Loucy (cell line): ENCODE data around the gene CTSS.

Source experiments
- EZH2phosphoT487 ChIP-seq: fragments of 200-600 bp; IDR thresholded peaks from 2 replicates; pipeline ENCODE4 v1.6.1; 2018; ENCODE audit warnings: antibody characterized with exemption, mild to moderate bottlenecking, moderate library complexity, borderline replicate concordance
- TF ChIP-seq, protein P1 (sequence below): fragments of 200-600 bp; sonication (generic); conservative IDR thresholded peaks from 2 replicates; pipeline ENCODE4 v1.5.1; 2014; ENCODE audit warnings: mild to moderate bottlenecking, antibody characterized with exemption, low read length

DNA sequence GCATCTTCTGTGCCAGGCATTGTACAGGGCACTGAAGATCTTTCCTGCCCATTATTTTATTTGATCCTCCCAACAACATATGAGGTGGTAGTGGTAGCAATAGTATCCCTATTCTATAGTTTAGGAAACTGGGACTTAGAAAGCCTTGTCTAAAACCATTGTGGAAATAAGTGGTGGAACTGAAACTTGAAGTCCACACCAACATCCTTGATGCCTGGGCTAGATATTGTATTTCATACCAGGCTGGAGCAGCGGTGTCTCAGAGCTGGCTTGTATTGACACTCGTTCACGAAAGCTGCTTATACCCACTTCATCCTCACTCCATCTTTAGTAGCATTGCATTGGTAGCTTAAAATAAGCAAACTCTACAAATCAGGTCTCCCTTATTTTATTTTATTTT lies 9.7 kb upstream of the CTSS start:
- TF ChIP-seq, protein P1, sequence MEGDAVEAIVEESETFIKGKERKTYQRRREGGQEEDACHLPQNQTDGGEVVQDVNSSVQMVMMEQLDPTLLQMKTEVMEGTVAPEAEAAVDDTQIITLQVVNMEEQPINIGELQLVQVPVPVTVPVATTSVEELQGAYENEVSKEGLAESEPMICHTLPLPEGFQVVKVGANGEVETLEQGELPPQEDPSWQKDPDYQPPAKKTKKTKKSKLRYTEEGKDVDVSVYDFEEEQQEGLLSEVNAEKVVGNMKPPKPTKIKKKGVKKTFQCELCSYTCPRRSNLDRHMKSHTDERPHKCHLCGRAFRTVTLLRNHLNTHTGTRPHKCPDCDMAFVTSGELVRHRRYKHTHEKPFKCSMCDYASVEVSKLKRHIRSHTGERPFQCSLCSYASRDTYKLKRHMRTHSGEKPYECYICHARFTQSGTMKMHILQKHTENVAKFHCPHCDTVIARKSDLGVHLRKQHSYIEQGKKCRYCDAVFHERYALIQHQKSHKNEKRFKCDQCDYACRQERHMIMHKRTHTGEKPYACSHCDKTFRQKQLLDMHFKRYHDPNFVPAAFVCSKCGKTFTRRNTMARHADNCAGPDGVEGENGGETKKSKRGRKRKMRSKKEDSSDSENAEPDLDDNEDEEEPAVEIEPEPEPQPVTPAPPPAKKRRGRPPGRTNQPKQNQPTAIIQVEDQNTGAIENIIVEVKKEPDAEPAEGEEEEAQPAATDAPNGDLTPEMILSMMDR = no peak
- TF ChIP-seq EZH2phosphoT487 = no peak
